Measurements from ENCODE around the gene ZDHHC5.

- TF ChIP-seq CTCF (IDR thresholded peaks at IDR 0.05) (no peak), POLR2A (IDR thresholded peaks at IDR 0.05) (no peak)
Measured at GRCh38 chr11:57652662-57653061, 15.3 kb upstream of the ZDHHC5 start.
